SKM-1 treated with dmso at 0.1 percent for 144 hours (cell line): ENCODE results near the gene DDIT3.

Experiments
- DNase-seq: peaks from one replicate; lab custom pipeline; 2025; ENCODE audit not compliant: unreplicated experiment; lab: John Stamatoyannopoulos, UW

Gene DDIT3

GRCh38 chr12:57470286-57470969, 49.9 kb downstream of the DDIT3 start:
- no peak for DNase-seq

GRCh38 chr12:57469296-57470164, 50.8 kb downstream of the DDIT3 start:
- DNase-seq, result no peak

GRCh38 chr12:57467915-57468314, 52.4 kb downstream of the DDIT3 start:
- no peak for DNase-seq

- no peak for DNase-seq
These were observed 53.0 kb downstream of the DDIT3 start for GRCh38 chr12:57467212-57467874.
